WTC11 (cell line): ENCODE data around the gene BATF.

Experiments used
- EMX1 ChIP-seq: fragments of 250-450 bp; sonication (Bioruptor Pico); IDR thresholded peaks from 2 replicates; pipeline ENCODE4 v1.8.0; 2021; ENCODE audit warnings: mild to moderate bottlenecking
- GABPB1 ChIP-seq: sonication (generic); formaldehyde crosslinking; IDR thresholded peaks from 2 replicates; pipeline ENCODE4 v1.8.1; 2023; ENCODE audit warnings: mild to moderate bottlenecking, missing genetic modification reagents
- MXD4 ChIP-seq: fragments of 250-450 bp; sonication (Bioruptor Pico); IDR thresholded peaks from 2 replicates; pipeline ENCODE4 v1.8.0; 2021; ENCODE audit warnings: mild to moderate bottlenecking, moderate library complexity, borderline replicate concordance
- RELA ChIP-seq: sonication (generic); formaldehyde crosslinking; IDR thresholded peaks from 2 replicates; pipeline ENCODE4 v1.8.1; 2022; ENCODE audit warnings: missing genetic modification reagents, mild to moderate bottlenecking, borderline replicate concordance
- TEAD1 ChIP-seq: sonication (generic); formaldehyde crosslinking; IDR thresholded peaks from 2 replicates; pipeline ENCODE4 v1.8.0; 2022; ENCODE audit warnings: mild to moderate bottlenecking, missing genetic modification reagents
- ZNF317 ChIP-seq: sonication (generic); formaldehyde crosslinking; IDR thresholded peaks from 2 replicates; pipeline ENCODE4 v1.8.1; 2023; ENCODE audit warnings: low read depth, mild to moderate bottlenecking, moderate library complexity, missing genetic modification reagents, borderline replicate concordance
- ZNF423 ChIP-seq: fragments of 250-450 bp; sonication (Bioruptor Pico); IDR thresholded peaks from 2 replicates; pipeline ENCODE4 v2.1.2; 2022; ENCODE audit warnings: mild to moderate bottlenecking, moderate library complexity
- TF ChIP-seq, protein P1 (sequence below): fragments of 200-600 bp; IDR thresholded peaks from 2 replicates; pipeline ENCODE4 v1.8.0; 2022; ENCODE audit warnings: antibody characterized with exemption
- TF ChIP-seq, protein P2 (sequence below): sonication (generic); formaldehyde crosslinking; IDR thresholded peaks from 2 replicates; pipeline ENCODE4 v1.8.0; 2022; ENCODE audit warnings: mild to moderate bottlenecking, missing genetic modification reagents

DNA sequence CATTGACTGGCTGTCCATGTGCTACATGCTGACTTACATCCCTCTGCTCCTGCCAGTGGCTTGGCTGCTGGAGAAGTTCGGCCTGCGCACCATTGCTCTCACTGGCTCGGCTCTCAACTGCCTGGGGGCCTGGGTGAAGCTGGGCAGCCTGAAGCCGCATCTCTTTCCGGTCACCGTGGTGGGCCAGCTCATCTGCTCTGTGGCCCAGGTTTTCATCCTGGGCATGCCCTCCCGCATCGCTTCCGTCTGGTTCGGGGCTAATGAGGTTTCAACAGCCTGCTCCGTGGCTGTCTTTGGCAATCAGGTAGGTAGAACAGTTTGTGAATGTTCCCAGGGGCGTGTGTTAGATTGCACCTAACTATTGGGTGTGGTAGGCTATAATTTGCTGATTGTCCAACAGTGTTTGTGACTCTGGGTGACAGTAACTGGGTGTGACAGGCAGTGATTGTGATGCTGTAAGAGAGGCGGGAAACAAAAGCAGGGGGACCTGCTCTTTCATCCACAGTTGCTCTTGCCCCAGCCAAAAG, 57.1 kb downstream of the BATF start:
- TF ChIP-seq, protein P1, sequence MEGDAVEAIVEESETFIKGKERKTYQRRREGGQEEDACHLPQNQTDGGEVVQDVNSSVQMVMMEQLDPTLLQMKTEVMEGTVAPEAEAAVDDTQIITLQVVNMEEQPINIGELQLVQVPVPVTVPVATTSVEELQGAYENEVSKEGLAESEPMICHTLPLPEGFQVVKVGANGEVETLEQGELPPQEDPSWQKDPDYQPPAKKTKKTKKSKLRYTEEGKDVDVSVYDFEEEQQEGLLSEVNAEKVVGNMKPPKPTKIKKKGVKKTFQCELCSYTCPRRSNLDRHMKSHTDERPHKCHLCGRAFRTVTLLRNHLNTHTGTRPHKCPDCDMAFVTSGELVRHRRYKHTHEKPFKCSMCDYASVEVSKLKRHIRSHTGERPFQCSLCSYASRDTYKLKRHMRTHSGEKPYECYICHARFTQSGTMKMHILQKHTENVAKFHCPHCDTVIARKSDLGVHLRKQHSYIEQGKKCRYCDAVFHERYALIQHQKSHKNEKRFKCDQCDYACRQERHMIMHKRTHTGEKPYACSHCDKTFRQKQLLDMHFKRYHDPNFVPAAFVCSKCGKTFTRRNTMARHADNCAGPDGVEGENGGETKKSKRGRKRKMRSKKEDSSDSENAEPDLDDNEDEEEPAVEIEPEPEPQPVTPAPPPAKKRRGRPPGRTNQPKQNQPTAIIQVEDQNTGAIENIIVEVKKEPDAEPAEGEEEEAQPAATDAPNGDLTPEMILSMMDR: no peak
- TF ChIP-seq EMX1 (CRISPR knock-in tag) (no peak), ZNF317 (CRISPR knock-in tag) (no peak), RELA (no peak), ZNF423 (no peak), TEAD1 (CRISPR knock-in tag) (no peak), GABPB1 (CRISPR knock-in tag) (no peak), MXD4 (no peak)
- TF ChIP-seq, protein P2, sequence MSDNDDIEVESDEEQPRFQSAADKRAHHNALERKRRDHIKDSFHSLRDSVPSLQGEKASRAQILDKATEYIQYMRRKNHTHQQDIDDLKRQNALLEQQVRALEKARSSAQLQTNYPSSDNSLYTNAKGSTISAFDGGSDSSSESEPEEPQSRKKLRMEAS (CRISPR knock-in tag): no peak
